Calu3 (cell line): ENCODE data around the gene EIF6. TPM values are rescaled to one million over a fixed set of nuclear protein-coding genes. Genes with fewer than 3 reads are reported as not detected.

Source experiments
- BruUV-seq: library from RNA; stranded (reverse); fragments of 400-500 nt; replicated peaks from 2 replicates; lab custom pipeline; 2021; lab: Mats Ljungman, UMichigan
- CTCF ChIA-PET: fragments of 300-600 bp; sonication (Branson Sonifier 250); formaldehyde crosslinking; loops from one replicate; lab custom pipeline; 2022; ENCODE audit warnings: antibody characterized with exemption; lab: Charles Lee
- DNase-seq: peaks from one replicate; pipeline ENCODE4 v3.0.0; 2022
- H3K27ac Mint-ChIP-seq: one replicate; pipeline ENCODE4 v1.8.0; 2022; ENCODE audit warnings: mixed read lengths; ENCODE audit not compliant: unreplicated experiment
- H3K27me3 Mint-ChIP-seq: one replicate; pipeline ENCODE4 v1.8.0; 2022; ENCODE audit warnings: mixed read lengths; ENCODE audit not compliant: unreplicated experiment
- H3K36me3 Mint-ChIP-seq: one replicate; pipeline ENCODE4 v1.8.0; 2022; ENCODE audit warnings: mild to moderate bottlenecking, moderate library complexity, mixed read lengths; ENCODE audit not compliant: insufficient read depth, unreplicated experiment
- H3K4me1 Mint-ChIP-seq: one replicate; pipeline ENCODE4 v1.8.0; 2022; ENCODE audit warnings: mild to moderate bottlenecking, low read depth, mixed read lengths; ENCODE audit not compliant: unreplicated experiment
- H3K4me3 Mint-ChIP-seq: one replicate; pipeline ENCODE4 v1.8.0; 2022; ENCODE audit warnings: mild to moderate bottlenecking, low read depth, moderate library complexity, mixed read lengths; ENCODE audit not compliant: unreplicated experiment
- H3K9me3 Mint-ChIP-seq: one replicate; pipeline ENCODE4 v1.8.0; 2022; ENCODE audit warnings: low read depth, mixed read lengths; ENCODE audit not compliant: unreplicated experiment
- intact Hi-C: fragments of 100-400 bp; cut with micrococcal nuclease; formaldehyde crosslinking; loops from one replicate; pipeline ENCODE4 v1.10.0; 2022; ENCODE audit not compliant: unreplicated experiment
- total RNA-seq: library from RNA; stranded (reverse); gene quantifications from 2 replicates; pipeline ENCODE4 v1.2.3, GENCODE V29; 2022
- TF ChIP-seq, protein P1 (sequence below): fragments of 200-600 bp; IDR thresholded peaks from one replicate; pipeline ENCODE4 v1.8.0; 2022; ENCODE audit warnings: antibody characterized with exemption; ENCODE audit not compliant: unreplicated experiment

EIF6 gene
- total RNA-seq, 1 experiment from 2014 or later, result 271 TPM

DNA sequence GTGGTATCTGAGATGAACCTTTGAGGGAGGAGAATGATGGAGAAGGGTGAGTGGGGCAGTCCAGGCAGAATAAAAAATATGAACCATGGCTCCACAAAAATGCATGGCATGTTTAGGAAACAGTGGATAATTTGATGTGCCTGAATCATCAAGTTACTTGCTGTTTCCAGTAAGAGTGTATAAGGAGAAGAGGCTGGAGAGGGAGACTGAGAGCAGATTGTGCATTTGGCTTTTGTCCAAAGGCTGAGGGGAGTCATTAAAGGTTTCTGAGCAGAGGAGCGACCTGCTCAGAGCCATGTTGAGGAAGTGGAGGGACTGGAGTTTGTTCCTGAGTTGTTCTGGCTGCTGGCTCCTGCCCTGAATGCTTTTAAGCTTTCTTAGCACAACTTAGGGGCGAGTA lies 52.0 kb downstream of the EIF6 start:
- H3K27ac Mint-ChIP-seq, result no peak overlapping the region
- no peak overlapping the region for H3K4me3 Mint-ChIP-seq
- BruUV-seq, result no TSS peak
- no peak for DNase-seq
- no peaks in the 10 kb centered on the region for H3K9me3 Mint-ChIP-seq
- H3K4me1 Mint-ChIP-seq, result no peaks in the 10 kb centered on the region
- H3K27me3 Mint-ChIP-seq, result peaks cover 23% of the 10 kb centered on the region
- intact Hi-C loops, result no loop called here
- TF ChIP-seq, protein P1, sequence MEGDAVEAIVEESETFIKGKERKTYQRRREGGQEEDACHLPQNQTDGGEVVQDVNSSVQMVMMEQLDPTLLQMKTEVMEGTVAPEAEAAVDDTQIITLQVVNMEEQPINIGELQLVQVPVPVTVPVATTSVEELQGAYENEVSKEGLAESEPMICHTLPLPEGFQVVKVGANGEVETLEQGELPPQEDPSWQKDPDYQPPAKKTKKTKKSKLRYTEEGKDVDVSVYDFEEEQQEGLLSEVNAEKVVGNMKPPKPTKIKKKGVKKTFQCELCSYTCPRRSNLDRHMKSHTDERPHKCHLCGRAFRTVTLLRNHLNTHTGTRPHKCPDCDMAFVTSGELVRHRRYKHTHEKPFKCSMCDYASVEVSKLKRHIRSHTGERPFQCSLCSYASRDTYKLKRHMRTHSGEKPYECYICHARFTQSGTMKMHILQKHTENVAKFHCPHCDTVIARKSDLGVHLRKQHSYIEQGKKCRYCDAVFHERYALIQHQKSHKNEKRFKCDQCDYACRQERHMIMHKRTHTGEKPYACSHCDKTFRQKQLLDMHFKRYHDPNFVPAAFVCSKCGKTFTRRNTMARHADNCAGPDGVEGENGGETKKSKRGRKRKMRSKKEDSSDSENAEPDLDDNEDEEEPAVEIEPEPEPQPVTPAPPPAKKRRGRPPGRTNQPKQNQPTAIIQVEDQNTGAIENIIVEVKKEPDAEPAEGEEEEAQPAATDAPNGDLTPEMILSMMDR, result no peak
- no peaks in the 10 kb centered on the region for H3K36me3 Mint-ChIP-seq
- CTCF ChIA-PET, result interaction anchor here (1.8 kb wide), 1 partner anchor 88 kb away, joined by 3 read pairs; no protein-coding TSS in a partner anchor

Other genes with a start within 250 kb of the EIF6 start
- gene TRPC4AP, start 192.0 kb downstream of the EIF6 start, total RNA-seq, result 79.0 and 85.3 TPM in 2 replicates
- 44.4 and 49.4 TPM in 2 replicates for gene EDEM2, start 137.4 kb downstream of the EIF6 start, total RNA-seq
- 9.7 and 10.3 TPM in 2 replicates for gene PROCR, start 112.7 kb downstream of the EIF6 start, total RNA-seq
- gene MMP24, start 58.1 kb downstream of the EIF6 start, total RNA-seq, result 5.8 and 8.2 TPM in 2 replicates
- gene MMP24OS, start 6.7 kb downstream of the EIF6 start, total RNA-seq, result 86.8 and 95.4 TPM in 2 replicates
- gene FAM83C, start 7.7 kb upstream of the EIF6 start, total RNA-seq, result 0.12 TPM in 1 of 2 replicates, not detected in the other
- gene UQCC1, start 127.2 kb upstream of the EIF6 start, total RNA-seq, result 70.4 and 75.9 TPM in 2 replicates
- not detected in 2 replicates for gene GDF5, start 153.5 kb upstream of the EIF6 start, total RNA-seq
- 49.0 and 61.0 TPM in 2 replicates for gene CEP250, start 170.8 kb upstream of the EIF6 start, total RNA-seq
- gene C20orf173, start 244.9 kb upstream of the EIF6 start, total RNA-seq, result not detected in 2 replicates